MM.1S (cell line): ENCODE data around the gene DIP2C.

Source experiments
- DNase-seq: peaks from one replicate; pipeline ENCODE4 v3.0.0-alpha.2; 2015
- H2AFZ ChIP-seq: fragments of 300-600 bp; sonication (generic); 2 replicates; pipeline ENCODE4 v1.6.0; 2016; ENCODE audit warnings: antibody characterized with exemption, low read length
- H3F3A ChIP-seq: fragments of 300-600 bp; sonication (generic); 2 replicates; pipeline ENCODE4 v1.6.1; 2016; ENCODE audit warnings: mild to moderate bottlenecking, antibody characterized with exemption, low read length, moderate library complexity, mixed read lengths; ENCODE audit not compliant: insufficient read depth
- H3K27ac ChIP-seq: fragments of 300-600 bp; sonication (generic); 2 replicates; pipeline ENCODE4 v1.5.1; 2016; ENCODE audit warnings: mild to moderate bottlenecking, low read length
- H3K27me3 ChIP-seq: fragments of 300-600 bp; sonication (generic); replicated peaks from 2 replicates; pipeline ENCODE4 v1.6.0; 2016; ENCODE audit warnings: low read length; ENCODE audit not compliant: insufficient read depth
- H3K36me3 ChIP-seq: fragments of 300-600 bp; sonication (generic); replicated peaks from 2 replicates; pipeline ENCODE4 v1.6.1; 2016; ENCODE audit warnings: mild to moderate bottlenecking, low read length, mixed read lengths; ENCODE audit not compliant: insufficient read depth
- H3K4me1 ChIP-seq: fragments of 300-600 bp; sonication (generic); 2 replicates; pipeline ENCODE4 v1.6.1; 2016; ENCODE audit warnings: low read length, mixed read lengths
- H3K4me2 ChIP-seq: fragments of 300-600 bp; sonication (generic); 2 replicates; pipeline ENCODE4 v1.6.0; 2016; ENCODE audit warnings: low read depth, low read length
- H3K4me3 ChIP-seq: fragments of 300-600 bp; sonication (generic); 2 replicates; pipeline ENCODE4 v1.5.1; 2016; ENCODE audit warnings: low read length, mixed read lengths
- H3K79me2 ChIP-seq: fragments of 300-600 bp; sonication (generic); 2 replicates; pipeline ENCODE4 v1.6.1; 2016; ENCODE audit warnings: mixed run types, low read length, mixed read lengths
- H3K9ac ChIP-seq: fragments of 300-600 bp; sonication (generic); 2 replicates; pipeline ENCODE4 v1.6.1; 2016; ENCODE audit warnings: low read length, mixed read lengths
- H3K9me2 ChIP-seq: fragments of 300-600 bp; sonication (generic); replicated peaks from 2 replicates; pipeline ENCODE4 v1.6.1; 2016; ENCODE audit warnings: mild to moderate bottlenecking, low read length, mixed read lengths; ENCODE audit not compliant: insufficient read depth
- H3K9me3 ChIP-seq: fragments of 300-600 bp; sonication (generic); replicated peaks from 2 replicates; pipeline ENCODE4 v1.6.1; 2016; ENCODE audit warnings: mild to moderate bottlenecking, low read length, mixed read lengths; ENCODE audit not compliant: insufficient read depth
- H4K20me1 ChIP-seq: fragments of 300-600 bp; sonication (generic); 2 replicates; pipeline ENCODE4 v1.6.1; 2016; ENCODE audit warnings: mild to moderate bottlenecking, low read length, moderate library complexity, mixed read lengths; ENCODE audit not compliant: insufficient read depth
- CTCF ChIP-seq: fragments of 300-600 bp; sonication (generic); IDR thresholded peaks from 2 replicates; pipeline ENCODE4 v1.5.1; 2016; ENCODE audit warnings: antibody characterized with exemption, low read length, mixed read lengths
- EZH2 ChIP-seq: fragments of 300-600 bp; sonication (generic); optimal IDR thresholded peaks from 2 replicates; pipeline ENCODE3; 2017; ENCODE audit warnings: low read depth, mild to moderate bottlenecking, antibody characterized with exemption, low read length, mixed read lengths
- EZH2phosphoT487 ChIP-seq: fragments of 300-600 bp; sonication (generic); IDR thresholded peaks from 2 replicates; pipeline ENCODE4 v1.6.1; 2018; ENCODE audit warnings: antibody characterized with exemption, low read length

DIP2C gene

GRCh38 chr10:556971-557637, 132.4 kb downstream of the DIP2C start:
- Histone ChIP-seq H2AFZ (no peak overlapping the region), H3K27me3 (no peaks in the 10 kb centered on the region), H3F3A (no peaks in the 10 kb centered on the region), H3K4me2 (no peak overlapping the region), H3K4me1 (no peaks in the 10 kb centered on the region), H3K27ac (no peak overlapping the region), H4K20me1 (no peaks in the 10 kb centered on the region), H3K36me3 (no peaks in the 10 kb centered on the region), H3K9me2 (no peaks in the 10 kb centered on the region), H3K4me3 (no peak overlapping the region), H3K9ac (no peak overlapping the region), H3K79me2 (peaks cover 38% of the 10 kb centered on the region), H3K9me3 (no peaks in the 10 kb centered on the region)
- DNase-seq, result no peak
- TF ChIP-seq EZH2phosphoT487, result no peak

- Histone ChIP-seq H4K20me1 (no peaks in the 10 kb centered on the region), H3K9me2 (no peaks in the 10 kb centered on the region), H3K4me2 (no peak overlapping the region), H3K79me2 (peaks cover 26% of the 10 kb centered on the region), H3K4me3 (no peak overlapping the region), H3K27me3 (no peaks in the 10 kb centered on the region), H3K9me3 (no peaks in the 10 kb centered on the region), H3K9ac (no peak overlapping the region), H3K36me3 (no peaks in the 10 kb centered on the region), H2AFZ (no peak overlapping the region), H3K4me1 (no peaks in the 10 kb centered on the region), H3K27ac (no peak overlapping the region), H3F3A (no peaks in the 10 kb centered on the region)
- DNase-seq, result no peak
- TF ChIP-seq EZH2 (no peak), CTCF (no peak), EZH2phosphoT487 (no peak)
These were observed 133.7 kb downstream of the DIP2C start for GRCh38 chr10:555682-556350.

GRCh38 chr10:555281-555680, 134.2 kb downstream of the DIP2C start:
- Histone ChIP-seq H2AFZ (no peak overlapping the region), H3K9me3 (no peaks in the 10 kb centered on the region), H3K9ac (no peak overlapping the region), H3F3A (no peaks in the 10 kb centered on the region), H3K4me3 (no peak overlapping the region), H3K4me2 (no peak overlapping the region), H3K79me2 (peaks cover 20% of the 10 kb centered on the region), H3K27me3 (no peaks in the 10 kb centered on the region), H3K9me2 (no peaks in the 10 kb centered on the region), H3K36me3 (no peaks in the 10 kb centered on the region), H3K27ac (no peak overlapping the region), H3K4me1 (peaks cover under 1% of the 10 kb centered on the region; the same call in 1 of the 2 replicates), H4K20me1 (no peaks in the 10 kb centered on the region)
- DNase-seq, result no peak
- TF ChIP-seq CTCF, result no peak
